Colon (tissue), 2 donors: Measurements from ENCODE around the gene LMTK2.

Source experiments
- FAIRE-seq: peaks from 2 replicates; lab custom pipeline; 2012; peaks lifted over from hg19 to GRCh38; lab: Jason Lieb, UNC
- donor health status: control.
- donor health status: control.

Gene LMTK2

GRCh38 chr7:98234429-98235147, 127.9 kb downstream of the LMTK2 start:
- FAIRE-seq, result no peak

- no peak for FAIRE-seq
These were observed 129.2 kb downstream of the LMTK2 start for GRCh38 chr7:98235901-98236300.

GRCh38 chr7:98236355-98237185, 129.9 kb downstream of the LMTK2 start:
- FAIRE-seq, result no peak

GRCh38 chr7:98238076-98238475, 131.4 kb downstream of the LMTK2 start:
- FAIRE-seq, result no peak

GRCh38 chr7:98238976-98239375, 132.3 kb downstream of the LMTK2 start:
- no peak for FAIRE-seq

GRCh38 chr7:98240961-98241673, 134.5 kb downstream of the LMTK2 start:
- FAIRE-seq, result no peak

- no peak for FAIRE-seq
These were observed 135.1 kb downstream of the LMTK2 start for GRCh38 chr7:98241674-98242241.

GRCh38 chr7:98242342-98242741, 135.7 kb downstream of the LMTK2 start:
- FAIRE-seq, result no peak

- FAIRE-seq, result no peak
These were observed 136.3 kb downstream of the LMTK2 start for GRCh38 chr7:98242934-98243333.

- no peak for FAIRE-seq
These were observed 138.2 kb downstream of the LMTK2 start for GRCh38 chr7:98244871-98245270.

GRCh38 chr7:98248156-98248555, 141.5 kb downstream of the LMTK2 start:
- no peak for FAIRE-seq

- FAIRE-seq, result no peak
These were observed 142.4 kb downstream of the LMTK2 start for GRCh38 chr7:98249106-98249505.

GRCh38 chr7:98250789-98251188, 144.1 kb downstream of the LMTK2 start:
- no peak for FAIRE-seq

- no peak for FAIRE-seq
These were observed 144.6 kb downstream of the LMTK2 start for GRCh38 chr7:98251231-98251600.

- FAIRE-seq, result no peak
These were observed 145.2 kb downstream of the LMTK2 start, which contains the start of gene TECPR1 for GRCh38 chr7:98251601-98252424. TECPR1 (minus strand) TSS chr7:98252232; CDS start chr7:98246146, 6,086 bp downstream.

- no peak for FAIRE-seq
These were observed 145.9 kb downstream of the LMTK2 start for GRCh38 chr7:98252425-98253054.

- FAIRE-seq, result no peak
These were observed 147.9 kb downstream of the LMTK2 start for GRCh38 chr7:98254516-98254915.

GRCh38 chr7:98254951-98255610, 148.4 kb downstream of the LMTK2 start:
- FAIRE-seq, result no peak

GRCh38 chr7:98256431-98256830, 149.8 kb downstream of the LMTK2 start:
- FAIRE-seq, result no peak

GRCh38 chr7:98257701-98258100, 151.0 kb downstream of the LMTK2 start:
- no peak for FAIRE-seq
